ENCODE data around the gene PKNOX2. TPM values are rescaled to one million over a fixed set of nuclear protein-coding genes. Genes with fewer than 3 reads are reported as not detected.

The PKNOX2 gene
- total and polyA plus RNA-seq, 4 donors = 0.14 to 0.29 (median 0.24) TPM

DNA sequence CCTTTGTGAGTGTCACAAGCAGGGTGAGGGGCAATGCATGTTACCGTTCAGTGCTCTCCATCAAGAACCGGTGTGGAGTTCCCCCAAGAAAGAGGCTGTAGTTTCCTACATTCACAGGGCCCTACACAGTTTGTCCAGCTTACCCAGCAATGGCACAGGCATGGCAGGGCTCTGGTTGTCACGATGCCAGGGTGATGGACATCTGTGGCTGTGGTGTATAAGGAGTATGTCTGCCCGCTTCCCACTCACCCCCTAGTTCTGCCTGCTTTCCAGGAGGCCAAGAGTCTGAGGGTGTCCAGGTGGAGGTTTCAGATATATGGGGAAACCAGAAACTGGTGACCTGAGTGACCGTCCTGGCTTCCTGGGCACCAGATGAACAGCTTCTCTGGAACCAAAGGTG lies 116.1 kb downstream of the PKNOX2 start:
- H3K27me3 ChIP-seq (ENCODE audit: control insufficient read depth in 4 of 4, insufficient read depth in 4 of 4, low read length in 3 of 4) = no peaks in the 10 kb centered on the region
- H3K9ac ChIP-seq (ENCODE audit: low read depth in 1 of 2, low read length in 2 of 2) = no peak overlapping the region
- H3K4me3 ChIP-seq (ENCODE audit: low read depth in 1 of 3, low read length in 3 of 3) = no peak overlapping the region
- 88% methylated on average over 5 of the region's 5 CpGs for whole genome bisulfite sequencing
- no peaks in the 10 kb centered on the region for H3K9me3 ChIP-seq (ENCODE audit: control insufficient read depth in 4 of 4, low read length in 3 of 4)
- no peak for DNase-seq (ENCODE audit: low spot score)
- H3K4me1 ChIP-seq (ENCODE audit: control insufficient read depth in 4 of 4, insufficient read depth in 4 of 4, low read length in 3 of 4) = peaks cover 0 to 2% (median under 1%) of the 10 kb centered on the region in 4 donors
- TF ChIP-seq, protein P1, sequence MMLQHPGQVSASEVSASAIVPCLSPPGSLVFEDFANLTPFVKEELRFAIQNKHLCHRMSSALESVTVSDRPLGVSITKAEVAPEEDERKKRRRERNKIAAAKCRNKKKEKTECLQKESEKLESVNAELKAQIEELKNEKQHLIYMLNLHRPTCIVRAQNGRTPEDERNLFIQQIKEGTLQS (IDR thresholded peaks at IDR 0.05) = no peak
- TF ChIP-seq NR2F2 (IDR thresholded peaks at IDR 0.05) (no peak), YY1 (IDR thresholded peaks at IDR 0.05) (no peak), FOXA1 (IDR thresholded peaks at IDR 0.05) (no peak), HNF4G (IDR thresholded peaks at IDR 0.05) (no peak)
- TF ChIP-seq, protein P2, sequence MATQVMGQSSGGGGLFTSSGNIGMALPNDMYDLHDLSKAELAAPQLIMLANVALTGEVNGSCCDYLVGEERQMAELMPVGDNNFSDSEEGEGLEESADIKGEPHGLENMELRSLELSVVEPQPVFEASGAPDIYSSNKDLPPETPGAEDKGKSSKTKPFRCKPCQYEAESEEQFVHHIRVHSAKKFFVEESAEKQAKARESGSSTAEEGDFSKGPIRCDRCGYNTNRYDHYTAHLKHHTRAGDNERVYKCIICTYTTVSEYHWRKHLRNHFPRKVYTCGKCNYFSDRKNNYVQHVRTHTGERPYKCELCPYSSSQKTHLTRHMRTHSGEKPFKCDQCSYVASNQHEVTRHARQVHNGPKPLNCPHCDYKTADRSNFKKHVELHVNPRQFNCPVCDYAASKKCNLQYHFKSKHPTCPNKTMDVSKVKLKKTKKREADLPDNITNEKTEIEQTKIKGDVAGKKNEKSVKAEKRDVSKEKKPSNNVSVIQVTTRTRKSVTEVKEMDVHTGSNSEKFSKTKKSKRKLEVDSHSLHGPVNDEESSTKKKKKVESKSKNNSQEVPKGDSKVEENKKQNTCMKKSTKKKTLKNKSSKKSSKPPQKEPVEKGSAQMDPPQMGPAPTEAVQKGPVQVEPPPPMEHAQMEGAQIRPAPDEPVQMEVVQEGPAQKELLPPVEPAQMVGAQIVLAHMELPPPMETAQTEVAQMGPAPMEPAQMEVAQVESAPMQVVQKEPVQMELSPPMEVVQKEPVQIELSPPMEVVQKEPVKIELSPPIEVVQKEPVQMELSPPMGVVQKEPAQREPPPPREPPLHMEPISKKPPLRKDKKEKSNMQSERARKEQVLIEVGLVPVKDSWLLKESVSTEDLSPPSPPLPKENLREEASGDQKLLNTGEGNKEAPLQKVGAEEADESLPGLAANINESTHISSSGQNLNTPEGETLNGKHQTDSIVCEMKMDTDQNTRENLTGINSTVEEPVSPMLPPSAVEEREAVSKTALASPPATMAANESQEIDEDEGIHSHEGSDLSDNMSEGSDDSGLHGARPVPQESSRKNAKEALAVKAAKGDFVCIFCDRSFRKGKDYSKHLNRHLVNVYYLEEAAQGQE (IDR thresholded peaks at IDR 0.05) = no peak
- TF ChIP-seq, protein P3, sequence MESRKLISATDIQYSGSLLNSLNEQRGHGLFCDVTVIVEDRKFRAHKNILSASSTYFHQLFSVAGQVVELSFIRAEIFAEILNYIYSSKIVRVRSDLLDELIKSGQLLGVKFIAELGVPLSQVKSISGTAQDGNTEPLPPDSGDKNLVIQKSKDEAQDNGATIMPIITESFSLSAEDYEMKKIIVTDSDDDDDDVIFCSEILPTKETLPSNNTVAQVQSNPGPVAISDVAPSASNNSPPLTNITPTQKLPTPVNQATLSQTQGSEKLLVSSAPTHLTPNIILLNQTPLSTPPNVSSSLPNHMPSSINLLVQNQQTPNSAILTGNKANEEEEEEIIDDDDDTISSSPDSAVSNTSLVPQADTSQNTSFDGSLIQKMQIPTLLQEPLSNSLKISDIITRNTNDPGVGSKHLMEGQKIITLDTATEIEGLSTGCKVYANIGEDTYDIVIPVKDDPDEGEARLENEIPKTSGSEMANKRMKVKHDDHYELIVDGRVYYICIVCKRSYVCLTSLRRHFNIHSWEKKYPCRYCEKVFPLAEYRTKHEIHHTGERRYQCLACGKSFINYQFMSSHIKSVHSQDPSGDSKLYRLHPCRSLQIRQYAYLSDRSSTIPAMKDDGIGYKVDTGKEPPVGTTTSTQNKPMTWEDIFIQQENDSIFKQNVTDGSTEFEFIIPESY (IDR thresholded peaks at IDR 0.05) = no peak
- H3K36me3 ChIP-seq (ENCODE audit: control insufficient read depth in 4 of 4, insufficient read depth in 3 of 4, low read depth in 1 of 4, low read length in 3 of 4) = no peaks in the 10 kb centered on the region
- H3K27ac ChIP-seq (ENCODE audit: low read depth in 1 of 2, low read length in 2 of 2) = no peak overlapping the region

DNA sequence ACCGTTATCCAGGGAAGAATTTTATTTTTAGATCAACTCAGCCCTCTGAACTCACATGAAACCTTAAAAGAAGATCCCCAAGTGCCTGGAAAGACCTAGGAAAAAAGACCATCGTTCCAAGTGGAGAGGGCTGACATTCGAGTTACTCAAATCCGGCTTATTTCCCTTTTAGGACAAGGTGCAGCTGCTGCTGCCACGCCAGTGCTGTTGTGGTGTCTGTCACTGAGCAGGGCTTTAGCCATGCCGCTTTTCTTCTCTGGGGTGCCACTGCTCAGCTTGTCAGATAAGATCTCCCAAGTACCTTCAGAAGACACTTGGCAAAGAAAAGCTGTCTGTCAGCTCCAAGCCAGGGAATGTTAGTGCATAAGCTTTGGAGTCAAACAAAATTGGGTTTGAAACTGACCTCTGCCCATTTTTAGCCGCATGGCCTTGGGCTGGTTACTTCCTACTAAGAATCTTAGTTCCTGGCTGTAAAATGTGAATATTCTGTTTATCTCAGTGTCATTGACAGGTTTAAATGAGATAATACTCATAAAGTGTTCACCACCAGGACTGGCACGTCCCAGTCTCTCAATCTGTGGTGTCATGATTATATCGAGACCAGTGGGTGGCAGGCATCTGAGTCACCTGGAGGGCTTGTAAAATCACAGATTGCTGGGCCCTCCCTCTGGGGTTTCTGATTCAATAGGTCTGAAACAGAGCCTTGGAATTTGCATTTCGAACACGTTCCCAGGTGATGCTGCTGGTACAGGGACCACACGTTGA lies 117.5 kb downstream of the PKNOX2 start:
- Histone ChIP-seq H3K4me3 (ENCODE audit: low read depth in 1 of 3, low read length in 3 of 3) (no peak overlapping the region), H3K9me3 (ENCODE audit: control insufficient read depth in 4 of 4, low read length in 3 of 4) (no peaks in the 10 kb centered on the region), H3K27me3 (ENCODE audit: control insufficient read depth in 4 of 4, insufficient read depth in 4 of 4, low read length in 3 of 4) (no peaks in the 10 kb centered on the region), H3K4me1 (ENCODE audit: control insufficient read depth in 4 of 4, insufficient read depth in 4 of 4, low read length in 3 of 4) (peaks cover 10 to 14% (median 13%) of the 10 kb centered on the region in 4 donors), H3K27ac (ENCODE audit: low read depth in 1 of 2, low read length in 2 of 2) (no peak overlapping the region), H3K36me3 (ENCODE audit: control insufficient read depth in 4 of 4, insufficient read depth in 3 of 4, low read depth in 1 of 4, low read length in 3 of 4) (no peaks in the 10 kb centered on the region), H3K9ac (ENCODE audit: low read depth in 1 of 2, low read length in 2 of 2) (no peak overlapping the region)
- TF ChIP-seq GABPA (IDR thresholded peaks at IDR 0.05 in 1 of 2, conservative IDR thresholded peaks at IDR 0.05 in 1 of 2) (no peak), NR2F2 (IDR thresholded peaks at IDR 0.05) (no peak), RAD21 (IDR thresholded peaks at IDR 0.05) (no peak), FOXA1 (IDR thresholded peaks at IDR 0.05) (no peak), HNF4G (IDR thresholded peaks at IDR 0.05) (no peak), YY1 (IDR thresholded peaks at IDR 0.05) (no peak), FOXA2 (IDR thresholded peaks at IDR 0.05) (no peak), EGR1 (IDR thresholded peaks at IDR 0.05; ENCODE audit: low read depth in 2 of 2) (no peak), SP1 (IDR thresholded peaks at IDR 0.05) (no peak)
- TF ChIP-seq, protein P1 (IDR thresholded peaks at IDR 0.05) = no peak
- TF ChIP-seq, protein P3 (IDR thresholded peaks at IDR 0.05) = no peak
- TF ChIP-seq, protein P4, sequence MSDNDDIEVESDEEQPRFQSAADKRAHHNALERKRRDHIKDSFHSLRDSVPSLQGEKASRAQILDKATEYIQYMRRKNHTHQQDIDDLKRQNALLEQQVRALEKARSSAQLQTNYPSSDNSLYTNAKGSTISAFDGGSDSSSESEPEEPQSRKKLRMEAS (IDR thresholded peaks at IDR 0.05) = no peak
- TF ChIP-seq, protein P5, sequence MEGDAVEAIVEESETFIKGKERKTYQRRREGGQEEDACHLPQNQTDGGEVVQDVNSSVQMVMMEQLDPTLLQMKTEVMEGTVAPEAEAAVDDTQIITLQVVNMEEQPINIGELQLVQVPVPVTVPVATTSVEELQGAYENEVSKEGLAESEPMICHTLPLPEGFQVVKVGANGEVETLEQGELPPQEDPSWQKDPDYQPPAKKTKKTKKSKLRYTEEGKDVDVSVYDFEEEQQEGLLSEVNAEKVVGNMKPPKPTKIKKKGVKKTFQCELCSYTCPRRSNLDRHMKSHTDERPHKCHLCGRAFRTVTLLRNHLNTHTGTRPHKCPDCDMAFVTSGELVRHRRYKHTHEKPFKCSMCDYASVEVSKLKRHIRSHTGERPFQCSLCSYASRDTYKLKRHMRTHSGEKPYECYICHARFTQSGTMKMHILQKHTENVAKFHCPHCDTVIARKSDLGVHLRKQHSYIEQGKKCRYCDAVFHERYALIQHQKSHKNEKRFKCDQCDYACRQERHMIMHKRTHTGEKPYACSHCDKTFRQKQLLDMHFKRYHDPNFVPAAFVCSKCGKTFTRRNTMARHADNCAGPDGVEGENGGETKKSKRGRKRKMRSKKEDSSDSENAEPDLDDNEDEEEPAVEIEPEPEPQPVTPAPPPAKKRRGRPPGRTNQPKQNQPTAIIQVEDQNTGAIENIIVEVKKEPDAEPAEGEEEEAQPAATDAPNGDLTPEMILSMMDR (IDR thresholded peaks at IDR 0.05; ENCODE audit: low read depth, low read length, missing input control) = no peak
- WGBS = 75% methylated on average over 12 of the region's 12 CpGs
- no peak for DNase-seq (ENCODE audit: low spot score)
